Measurements from ENCODE around the gene ARMH3.
"Not testable (repeated sequence)": the region's sequence is repeated elsewhere in the genome, so short reads cannot be mapped to it uniquely, and the experiment has no call there.

Gene ARMH3, protein sequence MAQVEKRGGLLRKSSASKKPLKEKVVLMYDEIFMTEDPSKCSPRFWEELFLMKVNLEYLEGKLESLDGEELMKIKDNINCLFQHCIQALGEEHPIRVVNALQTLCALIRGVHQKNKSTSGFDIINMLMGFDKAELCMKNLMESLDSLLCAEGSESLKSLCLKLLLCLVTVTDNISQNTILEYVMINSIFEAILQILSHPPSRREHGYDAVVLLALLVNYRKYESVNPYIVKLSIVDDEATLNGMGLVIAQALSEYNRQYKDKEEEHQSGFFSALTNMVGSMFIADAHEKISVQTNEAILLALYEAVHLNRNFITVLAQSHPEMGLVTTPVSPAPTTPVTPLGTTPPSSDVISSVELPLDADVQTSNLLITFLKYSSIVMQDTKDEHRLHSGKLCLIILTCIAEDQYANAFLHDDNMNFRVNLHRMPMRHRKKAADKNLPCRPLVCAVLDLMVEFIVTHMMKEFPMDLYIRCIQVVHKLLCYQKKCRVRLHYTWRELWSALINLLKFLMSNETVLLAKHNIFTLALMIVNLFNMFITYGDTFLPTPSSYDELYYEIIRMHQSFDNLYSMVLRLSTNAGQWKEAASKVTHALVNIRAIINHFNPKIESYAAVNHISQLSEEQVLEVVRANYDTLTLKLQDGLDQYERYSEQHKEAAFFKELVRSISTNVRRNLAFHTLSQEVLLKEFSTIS

DNA sequence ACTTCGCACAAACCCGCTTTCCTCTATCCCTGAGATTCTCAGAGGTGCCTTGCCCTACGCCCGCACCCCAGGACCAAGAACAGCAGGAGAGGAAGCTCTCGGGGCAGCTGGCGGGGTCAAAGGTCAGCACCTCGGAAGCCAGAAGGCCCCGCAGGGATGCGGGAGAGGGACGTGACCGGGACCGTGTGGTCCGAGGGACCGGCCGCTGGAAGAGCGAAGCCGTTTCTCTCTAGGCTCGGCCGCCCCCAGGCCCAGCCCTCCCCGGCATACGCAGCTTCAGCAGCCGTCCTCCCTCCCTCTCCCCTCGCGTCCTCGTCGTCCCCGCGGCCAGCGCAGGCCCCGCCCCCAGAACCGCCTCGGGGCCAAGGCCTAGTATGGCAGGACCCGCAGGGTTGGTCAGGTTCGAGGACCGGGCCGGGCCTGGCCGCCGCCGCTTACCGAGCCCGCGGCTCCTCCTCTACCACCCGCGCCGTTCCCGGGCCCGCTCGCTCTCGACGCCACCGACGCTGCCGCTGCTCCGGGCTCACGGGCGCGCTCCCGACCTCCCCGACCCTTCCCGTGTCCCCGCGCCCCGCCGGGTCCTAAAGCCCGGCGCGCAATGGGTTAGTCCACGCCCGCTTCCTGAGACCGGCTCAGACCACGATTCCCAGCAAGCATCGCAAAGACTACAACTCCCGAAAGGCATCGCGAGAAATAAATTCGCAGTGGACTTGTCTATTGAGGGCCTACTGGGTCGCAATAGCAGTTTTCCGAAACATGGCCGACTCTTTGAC lies at the start of gene ARMH3:
Gene ARMH3 (minus strand): TSS at position 527 of the 773 bp plus-strand sequence. CDS start 16,059 bp downstream, outside the sequence.
- DNase-seq = peak; percentile 82 to 84

DNA sequence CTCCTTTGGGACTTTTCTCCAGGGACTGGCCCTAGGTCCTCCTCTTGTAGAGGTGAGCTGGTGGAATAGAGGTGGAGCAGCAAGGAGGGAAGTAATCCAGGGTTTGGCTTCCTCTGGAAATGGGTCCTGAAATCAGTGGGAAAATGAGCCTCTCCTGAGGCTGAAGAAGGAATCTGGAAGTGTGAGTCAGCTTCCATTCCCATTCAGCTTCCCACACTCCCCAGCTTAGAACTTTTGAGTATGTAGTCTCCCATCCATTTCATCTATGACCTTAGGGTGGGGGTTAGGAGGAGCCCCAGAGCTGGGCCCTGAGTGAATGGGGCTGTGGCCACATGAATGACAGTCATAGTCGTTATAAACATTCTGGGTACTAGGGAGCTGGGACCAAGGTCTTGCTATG lies 46.4 kb upstream of the ARMH3 start:
- DNase-seq = no peak

DNA sequence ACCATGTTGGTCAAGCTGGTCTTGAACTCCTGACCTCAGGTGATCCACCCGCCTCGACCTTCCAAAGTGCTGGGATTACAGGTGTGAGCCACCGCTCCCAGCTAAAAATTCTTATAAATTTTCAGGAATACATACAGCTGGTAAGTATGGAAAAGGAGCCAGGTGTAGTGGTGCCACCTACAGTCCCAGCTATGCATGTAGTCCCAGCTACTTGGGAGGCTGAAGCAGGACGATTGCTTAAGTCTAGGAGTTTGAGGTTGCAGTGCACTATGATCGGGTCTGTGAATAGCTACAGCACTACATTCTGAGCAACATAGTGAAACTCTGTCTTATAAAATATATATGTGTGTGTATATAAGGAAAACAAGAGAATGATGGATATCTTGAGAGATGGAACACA lies 45.2 kb upstream of the ARMH3 start:
- no peak for DNase-seq

DNA sequence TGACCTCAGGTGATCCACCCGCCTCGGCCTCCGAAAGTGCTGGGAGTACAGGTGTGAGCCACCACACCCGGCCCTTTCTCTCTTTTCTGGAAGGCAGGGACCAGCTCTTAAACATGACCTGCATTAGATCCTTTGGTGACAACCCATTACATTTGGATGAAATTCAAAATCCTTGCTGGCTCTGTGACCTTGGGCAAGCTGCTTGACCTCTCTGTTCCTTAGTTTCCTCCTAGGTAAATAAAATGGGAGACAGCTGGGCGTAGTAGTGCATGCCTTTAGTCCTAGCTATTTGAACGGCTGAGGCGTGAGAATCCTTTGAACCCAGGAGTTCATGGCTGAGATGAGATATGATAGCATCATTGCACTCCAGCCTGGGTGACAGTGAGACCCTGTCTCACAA lies 40.5 kb upstream of the ARMH3 start:
- DNase-seq = no peak

DNA sequence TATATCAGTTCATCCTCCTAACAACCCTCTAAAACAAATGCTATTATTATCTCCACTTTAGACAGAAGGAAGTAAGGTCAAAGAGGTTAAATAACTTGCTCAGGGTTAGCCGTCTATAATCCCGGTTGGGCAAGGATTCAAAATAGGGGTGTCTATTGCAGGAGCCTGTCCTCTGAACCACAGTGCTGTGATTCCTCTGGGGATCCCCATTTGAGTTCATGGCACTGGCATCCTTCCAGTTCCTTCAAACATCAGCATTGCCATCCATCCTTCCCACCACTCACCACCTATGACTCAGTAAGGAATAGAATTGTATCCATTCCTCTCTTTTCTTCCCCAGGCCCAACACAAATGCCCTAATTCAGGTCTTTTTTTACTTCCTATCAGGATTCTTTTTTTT lies 34.8 kb upstream of the ARMH3 start:
- DNase-seq = no peak

DNA sequence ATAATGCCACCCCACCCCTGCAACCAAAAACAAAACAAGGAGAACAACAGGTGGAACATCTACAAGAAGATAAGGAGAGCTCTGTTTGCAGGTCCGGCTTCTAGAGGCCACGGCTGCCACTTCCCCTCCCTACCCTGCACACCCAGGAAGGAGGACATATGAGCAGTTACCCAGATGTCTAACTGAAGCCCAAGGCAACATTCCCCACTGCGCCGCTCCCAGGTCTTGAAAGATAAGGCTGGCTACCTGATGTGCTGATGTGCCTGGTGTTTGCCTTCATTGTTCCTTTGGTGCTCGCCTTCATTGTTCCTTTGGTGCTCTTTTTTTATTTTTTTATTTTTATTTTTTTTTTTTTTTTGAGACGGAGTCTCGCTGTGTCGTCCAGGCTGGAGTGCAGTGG lies 30.2 kb upstream of the ARMH3 start:
- no peak for DNase-seq

DNA sequence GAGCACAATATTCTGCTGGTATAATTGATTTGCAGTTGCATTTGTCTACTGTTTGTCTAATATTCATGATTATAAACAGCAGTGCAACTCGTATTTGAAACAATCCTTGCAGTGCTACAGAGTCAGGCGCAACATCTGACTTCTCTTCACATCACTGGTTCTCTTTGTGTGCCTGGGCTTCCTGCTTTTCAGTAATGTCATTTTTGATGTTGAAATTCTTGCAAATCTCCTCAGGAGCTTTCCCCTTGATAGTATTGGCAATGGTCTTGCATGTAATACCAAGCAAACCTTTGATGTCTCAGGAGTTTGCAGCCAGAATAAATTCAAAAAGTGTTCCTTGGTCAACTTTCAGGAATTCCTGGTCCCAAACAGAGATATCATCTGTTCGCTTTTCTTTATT lies 29.4 kb upstream of the ARMH3 start:
- DNase-seq = no peak

DNA sequence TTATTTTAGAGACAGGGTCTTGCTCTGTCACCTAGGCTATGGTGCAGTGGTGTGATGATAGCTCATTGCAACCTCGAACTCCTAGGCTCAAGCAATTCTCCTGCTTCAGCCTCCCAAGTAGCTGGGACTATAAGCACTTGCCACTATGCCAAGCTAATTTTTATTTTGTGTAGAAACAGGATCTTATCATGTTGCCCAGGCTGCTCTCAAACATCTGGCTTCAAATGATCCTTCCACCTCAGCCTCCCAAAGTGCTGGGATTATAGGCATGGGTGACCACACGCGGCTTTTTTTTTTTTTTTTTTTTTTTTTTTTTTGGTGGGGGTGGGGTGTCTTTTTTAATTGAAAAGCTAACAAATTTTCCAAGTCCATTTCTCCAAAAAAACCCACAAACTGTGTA lies 27.6 kb upstream of the ARMH3 start:
- DNase-seq = no peak

DNA sequence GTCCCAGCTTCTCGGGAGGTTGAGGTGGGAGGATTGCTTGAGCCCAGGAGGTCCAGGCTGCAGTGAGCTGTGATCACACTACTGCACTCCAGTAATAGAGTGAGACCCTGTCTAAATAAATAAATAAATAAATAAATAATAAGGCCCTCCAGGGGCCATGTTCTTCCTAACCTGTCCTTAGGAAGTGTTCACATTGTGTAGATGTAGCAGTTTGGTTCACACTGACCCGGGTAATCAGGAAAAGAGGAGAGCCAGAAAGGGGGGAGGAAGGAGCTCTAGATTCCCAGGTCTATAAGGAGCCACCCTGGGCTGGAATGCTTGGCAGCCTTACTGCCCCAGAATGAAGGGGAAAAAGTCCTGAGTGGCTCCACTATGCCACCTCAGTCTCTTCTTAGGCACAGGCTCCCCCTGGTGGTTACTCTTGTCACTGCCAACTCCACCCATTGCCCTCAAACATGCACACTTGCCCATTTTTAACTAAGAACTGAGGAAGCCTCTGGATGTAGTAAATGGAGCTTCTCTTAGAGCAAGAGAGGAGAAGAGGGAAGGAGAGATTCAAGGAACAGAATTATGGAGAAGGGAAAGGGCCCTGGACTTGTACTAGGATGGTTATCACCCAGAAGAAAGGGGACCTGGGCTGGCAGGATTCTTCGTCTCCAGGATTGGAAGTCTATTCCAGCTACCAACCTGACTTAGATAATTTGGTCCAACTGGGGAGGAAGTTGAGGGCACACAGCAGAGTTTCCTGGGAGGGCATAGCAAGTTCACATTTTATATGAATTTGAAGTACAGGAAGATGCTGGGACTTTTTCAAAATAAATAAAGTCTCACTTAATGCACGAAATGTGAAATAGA lies 16.9 kb upstream of the ARMH3 start:
- DNase-seq = peak; percentile 77 to 81

DNA sequence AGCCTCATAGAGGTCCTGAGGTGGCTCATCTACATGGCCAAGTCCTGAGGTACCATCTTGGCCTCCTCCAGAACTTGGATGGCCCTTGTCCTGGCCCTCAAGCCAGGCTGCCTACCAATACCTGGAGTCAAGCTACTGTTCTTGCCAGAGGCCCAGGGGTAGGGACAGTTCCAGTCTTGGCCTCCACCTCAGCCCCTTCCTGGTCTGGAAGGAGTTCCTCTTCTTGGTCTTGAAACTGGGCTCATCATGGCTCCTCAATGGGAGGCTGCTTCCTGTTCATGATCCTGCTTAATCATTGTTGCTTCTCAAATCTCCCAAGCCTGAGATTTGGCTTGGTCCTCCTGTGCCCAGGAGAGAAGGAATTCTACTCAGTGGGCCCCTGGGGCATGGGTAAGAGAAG lies 13.1 kb upstream of the ARMH3 start:
- no peak for DNase-seq

DNA sequence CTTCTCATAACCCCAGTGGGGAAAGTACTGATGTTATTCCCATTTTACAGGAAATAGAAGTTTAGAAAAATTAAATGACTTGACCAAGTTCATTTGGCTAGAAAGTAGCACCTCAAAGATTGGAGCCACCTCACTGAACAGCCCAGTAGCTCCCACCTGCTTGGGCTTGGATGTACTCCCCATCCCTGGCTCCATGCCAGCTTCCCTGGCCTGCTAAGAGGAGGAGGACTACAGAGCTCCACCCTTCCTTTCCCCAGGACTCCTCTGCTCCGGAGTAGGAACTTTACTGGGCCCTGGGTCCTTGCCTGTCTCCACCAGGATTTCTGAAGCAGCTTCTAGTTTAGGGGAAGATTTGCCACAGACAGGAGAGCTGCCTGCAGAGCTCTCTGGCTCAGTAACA lies 12.2 kb upstream of the ARMH3 start:
- no peak for DNase-seq

DNA sequence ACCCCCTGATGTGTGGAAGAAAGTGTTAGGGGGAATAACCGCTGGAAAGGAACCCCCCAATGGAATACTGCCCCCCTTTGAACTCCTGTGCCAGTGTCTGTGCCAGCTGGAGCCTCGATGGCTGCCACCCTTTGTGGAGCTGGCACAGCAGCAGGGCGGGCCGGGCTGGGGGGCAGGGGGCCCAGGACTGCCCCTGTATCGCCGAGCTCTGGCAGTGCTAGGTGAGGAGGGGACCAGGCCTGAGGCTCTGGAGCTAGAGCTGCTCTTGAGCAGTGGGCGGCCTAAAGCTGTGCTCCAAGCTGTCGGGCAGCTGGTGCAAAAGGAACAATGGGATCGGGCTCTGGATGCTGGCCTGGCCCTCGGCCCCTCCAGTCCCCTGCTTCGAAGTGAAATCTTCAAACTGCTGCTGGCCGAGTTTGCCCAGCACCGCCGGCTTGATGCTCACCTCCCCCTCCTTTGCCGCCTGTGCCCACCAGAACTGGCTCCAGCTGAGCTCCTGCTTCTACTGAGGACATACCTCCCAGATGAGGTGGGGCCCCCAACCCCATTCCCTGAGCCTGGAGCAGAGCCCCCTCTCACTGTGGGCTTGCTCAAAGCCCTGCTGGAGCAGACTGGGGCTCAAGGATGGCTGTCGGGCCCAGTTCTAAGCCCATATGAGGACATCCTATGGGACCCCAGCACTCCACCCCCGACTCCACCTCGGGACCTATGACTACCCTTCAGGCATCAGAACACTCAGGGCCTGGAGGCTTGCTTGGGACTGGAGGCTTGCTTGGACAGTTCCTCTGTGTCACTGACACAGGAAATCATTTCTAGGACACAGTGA lies 11.3 kb upstream of the ARMH3 start:
- DNase-seq = no peak

DNA sequence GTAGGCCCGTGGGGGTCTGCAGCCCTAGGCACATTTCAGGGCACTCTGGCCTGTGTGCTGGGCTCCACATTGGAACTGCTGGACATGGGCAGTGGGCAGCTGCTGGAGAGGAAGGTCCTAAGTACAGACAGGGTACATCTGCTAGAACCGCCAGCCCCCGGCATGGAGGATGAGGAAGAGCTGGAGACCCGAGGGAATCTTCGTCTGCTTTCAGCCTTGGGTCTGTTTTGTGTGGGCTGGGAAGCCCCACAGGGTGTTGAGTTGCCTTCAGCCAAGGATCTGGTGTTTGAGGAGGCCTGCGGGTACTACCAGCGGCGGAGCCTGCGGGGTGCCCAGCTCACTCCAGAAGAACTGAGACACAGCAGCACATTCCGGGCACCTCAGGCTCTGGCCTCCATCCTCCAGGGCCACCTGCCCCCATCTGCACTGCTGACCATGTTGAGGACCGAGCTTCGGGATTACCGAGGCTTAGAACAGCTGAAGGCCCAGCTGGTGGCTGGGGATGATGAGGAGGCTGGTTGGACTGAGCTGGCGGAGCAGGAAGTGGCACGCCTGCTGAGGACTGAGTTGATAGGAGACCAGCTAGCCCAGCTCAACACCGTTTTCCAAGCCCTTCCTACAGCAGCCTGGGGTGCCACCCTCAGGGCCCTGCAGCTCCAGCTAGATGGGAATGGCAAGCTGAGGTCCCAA lies 10.6 kb upstream of the ARMH3 start:
- DNase-seq = no peak

DNA sequence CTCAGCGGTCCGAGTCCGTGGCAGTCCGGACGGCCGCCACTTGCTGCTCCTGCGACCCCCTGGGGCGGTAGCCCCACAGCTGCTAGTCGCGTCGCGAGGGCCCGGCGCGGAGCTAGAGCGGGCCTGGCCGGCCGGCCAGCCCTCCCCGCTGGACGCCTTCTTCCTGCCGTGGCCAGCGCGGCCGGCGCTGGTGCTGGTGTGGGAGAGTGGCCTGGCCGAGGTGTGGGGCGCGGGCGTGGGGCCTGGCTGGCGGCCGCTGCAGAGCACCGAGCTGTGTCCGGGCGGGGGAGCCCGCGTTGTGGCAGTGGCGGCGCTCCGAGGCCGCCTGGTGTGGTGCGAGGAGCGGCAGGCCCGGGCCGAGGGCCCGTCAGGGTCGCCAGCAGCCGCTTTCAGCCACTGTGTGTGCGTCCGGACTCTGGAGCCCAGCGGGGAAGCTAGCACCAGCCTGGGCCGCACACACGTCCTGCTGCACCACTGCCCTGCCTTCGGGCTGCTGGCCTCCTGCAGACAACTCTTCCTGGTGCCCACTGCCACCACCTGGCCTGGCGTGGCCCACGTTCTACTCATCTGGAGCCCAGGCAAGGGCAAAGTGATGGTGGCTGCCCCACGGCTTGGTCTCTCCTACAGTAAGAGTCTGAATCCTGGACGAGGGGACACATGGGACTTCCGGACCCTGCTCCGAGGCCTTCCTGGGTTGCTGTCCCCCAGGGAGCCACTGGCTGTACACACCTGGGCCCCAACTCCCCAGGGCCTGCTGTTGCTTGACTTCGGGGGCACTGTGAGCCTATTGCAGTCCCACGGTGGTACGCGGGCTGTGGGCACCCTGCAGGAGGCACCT lies 9.8 kb upstream of the ARMH3 start:
- no peak for DNase-seq

DNA sequence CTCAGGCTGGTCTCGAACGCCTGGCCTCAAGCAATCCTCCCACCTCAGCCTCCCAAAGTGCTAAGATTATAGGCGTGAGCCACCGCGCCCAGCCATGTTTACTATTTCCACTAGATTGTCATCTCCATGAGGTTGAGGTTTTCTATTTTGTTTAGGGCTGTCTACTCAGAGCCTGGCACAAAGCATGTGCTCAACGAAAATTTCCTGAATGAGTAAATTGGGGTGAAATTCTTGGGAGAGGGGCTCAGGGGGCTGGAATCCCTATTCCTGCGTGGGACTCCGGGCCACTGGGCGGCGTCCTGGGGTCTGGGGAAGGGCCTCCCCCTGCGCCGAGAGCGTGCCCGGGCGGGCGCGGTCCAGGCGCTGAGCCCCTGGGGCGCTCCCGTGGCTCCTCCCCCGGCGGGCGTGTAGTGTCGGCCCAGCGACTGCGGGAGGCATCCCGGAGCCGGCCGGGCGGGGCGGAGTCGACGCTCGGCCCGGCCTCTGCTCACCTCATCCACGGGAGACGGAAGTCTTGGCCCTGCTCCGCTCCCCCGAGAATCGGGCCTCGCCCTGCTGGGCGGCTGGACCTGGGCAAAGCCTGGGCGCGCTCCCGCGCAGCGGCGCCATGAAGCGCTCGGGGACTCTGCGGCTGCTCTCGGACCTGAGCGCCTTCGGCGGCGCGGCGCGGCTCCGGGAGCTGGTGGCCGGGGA lies 9.0 kb upstream of the ARMH3 start, which contains the start of gene HPS6:
Gene HPS6 (plus strand): TSS at position 482 of the 693 bp plus-strand sequence. CDS start 126 bp downstream, at position 608.
- DNase-seq = peak; percentile 83 to 84

DNA sequence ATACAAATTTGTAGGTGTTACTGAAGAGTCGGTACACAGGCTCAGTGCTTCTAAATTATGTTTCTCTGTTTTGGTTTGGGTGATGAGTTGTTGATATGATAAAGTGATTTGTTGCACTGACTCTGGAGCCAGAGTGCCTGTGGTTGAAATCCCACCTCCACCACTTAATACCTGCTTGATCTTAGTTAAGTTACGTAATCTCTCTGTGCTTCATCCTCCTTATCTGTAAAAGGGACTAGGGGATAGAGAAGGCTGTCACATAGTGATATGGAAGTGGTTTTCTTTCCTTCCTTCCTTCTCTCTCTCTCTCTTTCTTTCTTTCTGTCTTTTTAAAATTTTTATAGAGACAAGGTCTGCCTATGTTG lies 8.5 kb upstream of the ARMH3 start:
- no peak for DNase-seq

DNA sequence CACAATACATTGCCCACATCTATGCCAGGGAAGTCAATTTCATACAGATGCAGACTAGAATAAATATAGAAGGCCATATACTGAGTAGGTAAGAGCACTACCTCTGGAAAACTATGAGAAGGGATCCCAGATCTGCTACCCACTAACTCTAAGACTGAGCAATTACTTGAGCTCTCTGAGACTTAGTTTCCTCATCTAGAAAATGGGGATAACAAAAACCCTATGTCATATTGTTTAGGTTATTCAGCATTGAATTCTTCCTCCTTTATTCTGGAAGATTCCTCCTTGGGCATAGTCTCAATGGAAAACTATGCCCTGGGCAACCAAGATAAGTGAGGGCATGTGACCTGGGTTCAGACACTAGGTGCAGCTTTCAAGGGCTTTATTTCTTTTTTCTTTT lies 4.0 kb upstream of the ARMH3 start:
- DNase-seq = no peak

DNA sequence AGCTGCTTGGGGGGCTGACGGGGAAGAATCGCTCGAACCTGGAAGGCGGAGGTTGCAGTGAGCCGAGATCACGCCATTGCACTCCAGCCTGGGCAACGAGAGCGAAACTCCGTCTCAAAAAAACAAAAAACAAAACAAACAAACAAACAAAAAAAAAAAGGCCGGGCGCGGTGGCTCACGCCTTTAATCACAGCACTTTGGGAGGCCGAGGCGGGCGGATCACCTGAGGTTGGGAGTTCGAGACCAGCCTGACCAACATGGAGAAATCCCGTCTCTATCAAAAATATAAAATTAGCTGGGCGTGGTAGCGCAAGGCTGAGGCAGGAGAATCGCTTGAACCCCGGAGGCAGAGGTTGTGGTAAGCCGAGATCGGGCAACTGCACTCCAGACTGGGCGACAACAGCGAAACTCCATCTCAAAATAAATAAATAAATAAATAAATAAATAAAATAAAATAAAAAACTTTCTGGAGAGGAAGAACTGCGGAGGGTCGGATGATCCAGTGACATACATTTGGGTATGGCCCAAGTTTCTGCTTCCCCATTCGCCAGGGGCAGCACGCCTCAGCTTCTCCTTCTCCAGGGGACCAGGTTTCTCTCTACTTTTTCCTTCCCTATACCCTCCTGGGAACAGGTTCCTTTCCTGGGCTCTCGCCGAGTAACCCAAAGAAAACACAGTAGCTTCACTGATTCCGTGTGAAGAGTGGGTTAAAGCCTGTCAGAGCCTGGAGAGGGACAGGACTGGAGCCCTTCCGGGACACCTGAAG lies 909 bp downstream of the ARMH3 start:
- DNase-seq = not testable (repeated sequence)

DNA sequence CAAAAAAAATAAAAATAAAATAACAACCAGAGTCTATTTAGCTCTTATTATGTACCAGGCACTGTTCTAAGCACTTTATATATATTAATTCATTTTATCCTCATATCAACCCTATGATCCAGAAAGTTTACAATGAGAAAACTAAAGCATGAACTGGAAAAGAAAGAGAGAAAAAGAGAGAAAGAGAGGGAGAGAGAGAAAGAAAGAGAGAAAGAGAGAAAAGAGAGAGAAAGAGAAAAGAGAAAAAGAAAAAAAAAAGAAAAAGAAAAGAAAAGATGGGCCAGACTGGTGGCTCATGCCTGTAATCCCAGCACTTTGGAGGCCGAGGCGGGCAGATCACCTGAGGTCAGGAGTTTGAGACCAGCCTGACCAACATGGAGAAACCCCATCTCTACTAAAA lies 9.9 kb downstream of the ARMH3 start:
- DNase-seq = no peak

Measured in activated CD4-positive, alpha-beta T cell treated with anti-CD3 and anti-CD28 coated beads, Interleukin-2, amount 50 U/mL, for 4 hours (primary cell).